ENCODE results near the gene PPP1R14B. TPM values are rescaled to one million over a fixed set of nuclear protein-coding genes. Genes with fewer than 3 reads are reported as not detected.

Gene PPP1R14B
- total RNA-seq, 1 experiment from 2014 or later = 394 TPM

Other genes starting within 250 kb of the PPP1R14B start
- 0.05 to 0.07 TPM (median 0.06 TPM) in 3 of 5 replicates, not detected in the others for gene FLRT1, start 211.0 kb downstream of the PPP1R14B start, total RNA-seq (2022; extraction: Qiagen RNA extraction; ENCODE audit: low read depth)
- gene MACROD1, start 80.8 kb downstream of the PPP1R14B start, total RNA-seq (2022; extraction: Qiagen RNA extraction; ENCODE audit: low read depth) = 8.8 to 17.0 TPM (median 12.8 TPM) in 5 replicates
- 234 to 268 TPM (median 258 TPM) in 5 replicates for gene STIP1, start 60.8 kb downstream of the PPP1R14B start, total RNA-seq (2022; extraction: Qiagen RNA extraction; ENCODE audit: low read depth)
- gene FERMT3, start 40.2 kb downstream of the PPP1R14B start, total RNA-seq (2022; extraction: Qiagen RNA extraction; ENCODE audit: low read depth) = 1.0 to 3.1 TPM (median 1.7 TPM) in 5 replicates
- 16.8 to 27.5 TPM (median 24.3 TPM) in 5 replicates for gene TRPT1, start 20.8 kb downstream of the PPP1R14B start, total RNA-seq (2022; extraction: Qiagen RNA extraction; ENCODE audit: low read depth)
- gene NUDT22, start 20.7 kb downstream of the PPP1R14B start, total RNA-seq (2022; extraction: Qiagen RNA extraction; ENCODE audit: low read depth) = 29.7 to 43.8 TPM (median 32.1 TPM) in 5 replicates
- gene DNAJC4, start 16.4 kb downstream of the PPP1R14B start, total RNA-seq (2022; extraction: Qiagen RNA extraction; ENCODE audit: low read depth) = 15.4 to 22.6 TPM (median 19.5 TPM) in 5 replicates
- 35.4 to 59.8 TPM (median 51.1 TPM) in 5 replicates for gene VEGFB, start 12.4 kb downstream of the PPP1R14B start, total RNA-seq (2022; extraction: Qiagen RNA extraction; ENCODE audit: low read depth)
- 128 to 139 TPM (median 132 TPM) in 5 replicates for gene FKBP2, start 5.8 kb downstream of the PPP1R14B start, total RNA-seq (2022; extraction: Qiagen RNA extraction; ENCODE audit: low read depth)
- 14.4 to 21.5 TPM (median 18.8 TPM) in 5 replicates for gene PLCB3, start 4.6 kb upstream of the PPP1R14B start, total RNA-seq (2022; extraction: Qiagen RNA extraction; ENCODE audit: low read depth)
- 78.0 to 107 TPM (median 94.9 TPM) in 5 replicates for gene BAD, start 37.7 kb upstream of the PPP1R14B start, total RNA-seq (2022; extraction: Qiagen RNA extraction; ENCODE audit: low read depth)
- gene GPR137, start 38.9 kb upstream of the PPP1R14B start, total RNA-seq (2022; extraction: Qiagen RNA extraction; ENCODE audit: low read depth) = 28.5 to 53.9 TPM (median 46.0 TPM) in 5 replicates
- gene KCNK4, start 44.4 kb upstream of the PPP1R14B start, total RNA-seq (2022; extraction: Qiagen RNA extraction; ENCODE audit: low read depth) = 0.21 TPM in 1 of 5 replicates, not detected in the others
- 2.4 to 2.8 TPM (median 2.7 TPM) in 5 replicates for gene CATSPERZ, start 53.4 kb upstream of the PPP1R14B start, total RNA-seq (2022; extraction: Qiagen RNA extraction; ENCODE audit: low read depth)
- gene ESRRA, start 58.6 kb upstream of the PPP1R14B start, total RNA-seq (2022; extraction: Qiagen RNA extraction; ENCODE audit: low read depth) = 40.8 to 70.7 TPM (median 67.3 TPM) in 5 replicates
- gene TRMT112, start 70.6 kb upstream of the PPP1R14B start, total RNA-seq (2022; extraction: Qiagen RNA extraction; ENCODE audit: low read depth) = 402 to 483 TPM (median 442 TPM) in 5 replicates
- 376 to 487 TPM (median 476 TPM) in 5 replicates for gene PRDX5, start 71.2 kb upstream of the PPP1R14B start, total RNA-seq (2022; extraction: Qiagen RNA extraction; ENCODE audit: low read depth)
- gene CCDC88B, start 93.3 kb upstream of the PPP1R14B start, total RNA-seq (2022; extraction: Qiagen RNA extraction; ENCODE audit: low read depth) = 9.8 to 13.4 TPM (median 12.1 TPM) in 5 replicates
- gene RPS6KA4, start 112.2 kb upstream of the PPP1R14B start, total RNA-seq (2022; extraction: Qiagen RNA extraction; ENCODE audit: low read depth) = 53.6 to 72.2 TPM (median 60.9 TPM) in 5 replicates

All from A549 treated with RU486 at 1 μM for 4 hours (cell line).